HL-60 (cell line): ENCODE results near the gene SP7.

Experiments
- DNase-seq, 2 experiments: peaks; one replicate each; pipeline ENCODE4 v3.0.0-alpha.2; 2010 to 2020; ENCODE audit warnings: low read depth in 1 of 2, low spot score in 1 of 2
- H3K27ac ChIP-seq: fragments of 250-450 bp; sonication (Bioruptor Pico); replicated peaks from 2 replicates; pipeline ENCODE4 v1.5.1; 2020; ENCODE audit warnings: mild to moderate bottlenecking, moderate library complexity
- H3K27me3 ChIP-seq: fragments of 250-450 bp; sonication (Bioruptor Pico); 2 replicates; pipeline ENCODE4 v1.5.1; 2021; ENCODE audit warnings: mild to moderate bottlenecking, moderate library complexity; ENCODE audit not compliant: insufficient read depth, poor library complexity, severe bottlenecking
- H3K4me3 ChIP-seq: replicated peaks from 2 replicates; pipeline ENCODE4 v1.5.1; 2011; ENCODE audit warnings: mild to moderate bottlenecking, control low read depth, low read length; ENCODE audit not compliant: insufficient read depth
- GABPA ChIP-seq: IDR thresholded peaks from 2 replicates; pipeline ENCODE4 v1.6.1; 2012; ENCODE audit warnings: low read depth
- POLR2AphosphoS5 ChIP-seq: IDR thresholded peaks from 2 replicates; pipeline ENCODE4 v1.6.1; 2012; ENCODE audit warnings: low read depth
- REST ChIP-seq: IDR thresholded peaks from 2 replicates; pipeline ENCODE4 v1.6.1; 2012; ENCODE audit warnings: low read depth; ENCODE audit not compliant: insufficient replicate concordance
- SPI1 ChIP-seq: IDR thresholded peaks from 2 replicates; pipeline ENCODE4 v1.6.1; 2012; ENCODE audit warnings: low read depth, mild to moderate bottlenecking, borderline replicate concordance
- TF ChIP-seq, protein P1 (sequence below): IDR thresholded peaks from one replicate; pipeline ENCODE4 v1.5.1; 2011; ENCODE audit warnings: low read length, control low read depth, inconsistent platforms; ENCODE audit not compliant: insufficient read depth

Gene SP7

DNA sequence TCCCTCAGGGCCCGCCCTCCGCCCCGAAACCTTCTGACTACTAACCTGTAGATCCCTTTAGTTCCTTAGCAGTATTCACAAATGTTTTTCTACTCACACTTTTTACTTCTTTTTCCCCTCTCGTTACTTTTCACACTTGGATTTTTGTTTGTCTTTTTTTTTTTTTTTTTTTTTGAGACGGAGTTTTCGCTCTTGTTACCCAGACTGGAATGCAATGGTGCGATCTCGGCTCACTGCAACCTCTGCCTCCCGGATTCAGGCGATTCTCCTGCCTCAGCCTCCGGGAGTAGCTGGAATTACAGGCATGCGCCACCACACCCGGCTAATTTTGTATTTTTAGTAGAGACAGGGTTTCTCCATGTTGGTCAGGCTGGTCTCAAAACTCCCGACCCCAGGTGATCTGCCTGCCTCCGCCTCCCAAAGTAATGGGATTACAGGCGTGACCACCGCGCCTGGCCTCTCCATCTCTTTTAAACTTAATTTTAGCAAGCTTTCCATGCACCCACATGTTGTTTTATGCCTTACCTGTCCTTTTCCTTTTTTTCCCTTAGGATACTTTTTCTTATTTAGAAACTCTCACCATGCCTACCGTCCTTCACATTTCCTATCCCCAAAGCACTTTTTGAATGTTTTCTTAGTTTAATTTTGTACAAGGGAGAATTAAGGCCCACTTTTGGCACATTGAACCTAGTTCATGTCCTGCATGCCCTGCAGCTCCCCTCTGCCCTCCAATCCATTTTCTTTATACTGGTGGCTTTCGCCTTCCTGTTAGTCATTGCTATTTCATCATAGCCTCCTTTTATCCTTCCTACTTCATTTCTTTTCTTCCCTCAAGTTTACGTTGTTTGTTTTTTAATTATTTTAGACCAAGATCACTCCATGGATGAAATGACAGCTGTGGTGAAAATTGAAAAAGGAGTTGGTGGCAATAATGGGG, 44.9 kb upstream of the SP7 start:
- Histone ChIP-seq H3K27me3 (no peaks in the 10 kb centered on the region), H3K27ac (peak overlapping the region; percentile 69), H3K4me3 (peak overlapping the region; percentile 54)
- TF ChIP-seq GABPA (no peak), POLR2AphosphoS5 (no peak), SPI1 (no peak), REST (no peak)
- TF ChIP-seq, protein P1, sequence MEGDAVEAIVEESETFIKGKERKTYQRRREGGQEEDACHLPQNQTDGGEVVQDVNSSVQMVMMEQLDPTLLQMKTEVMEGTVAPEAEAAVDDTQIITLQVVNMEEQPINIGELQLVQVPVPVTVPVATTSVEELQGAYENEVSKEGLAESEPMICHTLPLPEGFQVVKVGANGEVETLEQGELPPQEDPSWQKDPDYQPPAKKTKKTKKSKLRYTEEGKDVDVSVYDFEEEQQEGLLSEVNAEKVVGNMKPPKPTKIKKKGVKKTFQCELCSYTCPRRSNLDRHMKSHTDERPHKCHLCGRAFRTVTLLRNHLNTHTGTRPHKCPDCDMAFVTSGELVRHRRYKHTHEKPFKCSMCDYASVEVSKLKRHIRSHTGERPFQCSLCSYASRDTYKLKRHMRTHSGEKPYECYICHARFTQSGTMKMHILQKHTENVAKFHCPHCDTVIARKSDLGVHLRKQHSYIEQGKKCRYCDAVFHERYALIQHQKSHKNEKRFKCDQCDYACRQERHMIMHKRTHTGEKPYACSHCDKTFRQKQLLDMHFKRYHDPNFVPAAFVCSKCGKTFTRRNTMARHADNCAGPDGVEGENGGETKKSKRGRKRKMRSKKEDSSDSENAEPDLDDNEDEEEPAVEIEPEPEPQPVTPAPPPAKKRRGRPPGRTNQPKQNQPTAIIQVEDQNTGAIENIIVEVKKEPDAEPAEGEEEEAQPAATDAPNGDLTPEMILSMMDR = no peak
- peak; percentile 42 to 75 for DNase-seq

DNA sequence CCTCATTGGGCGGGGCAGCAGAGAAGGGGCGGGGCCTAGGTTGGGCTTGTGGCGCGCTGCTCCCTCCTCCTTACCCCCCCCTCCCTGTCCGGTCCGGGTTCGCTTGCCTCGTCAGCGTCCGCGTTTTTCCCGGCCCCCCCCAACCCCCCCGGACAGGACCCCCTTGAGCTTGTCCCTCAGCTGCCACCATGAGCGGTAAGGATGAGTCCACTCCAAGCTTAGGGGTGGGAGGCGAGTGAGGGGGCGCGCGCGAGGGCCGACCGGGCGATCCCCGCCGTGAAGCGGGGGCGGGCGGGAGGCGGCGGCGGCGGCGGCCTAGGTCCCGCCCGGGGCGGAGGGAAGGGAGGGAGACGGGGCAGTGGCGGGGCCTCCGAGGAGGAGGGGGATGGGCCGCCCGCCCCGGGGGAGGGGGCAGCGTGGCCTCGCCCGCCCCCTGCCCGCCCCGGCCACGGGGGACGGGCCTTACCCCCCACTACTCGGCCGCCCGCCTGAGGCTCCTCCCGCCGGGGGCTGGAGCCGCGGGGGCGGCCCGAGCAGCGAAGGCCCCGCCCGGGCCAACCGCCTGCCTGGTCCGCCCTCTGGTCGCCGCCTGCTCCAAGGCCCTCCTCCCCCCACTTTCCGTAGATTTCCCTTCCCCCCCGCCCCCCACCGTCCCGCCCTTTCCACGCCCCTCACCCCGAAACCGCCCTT, 44.1 kb upstream of the SP7 start, which contains the start of gene SP1:
TSS of gene SP1 (plus strand) at position 73 of the 690 bp plus-strand sequence. CDS start at position 189, 116 bp downstream.
- Histone ChIP-seq H3K27ac (peak within 1 kb of the TSS; percentile 97), H3K27me3 (no peaks in the 10 kb centered on the region), H3K4me3 (peak within 1 kb of the TSS; percentile 54)
- TF ChIP-seq POLR2AphosphoS5 (peak; percentile 43; the same call in 1 of the 2 replicates), GABPA (no peak), REST (no peak)
- TF ChIP-seq, protein P1 = no peak
- peak; percentile 84 to 88 for DNase-seq

DNA sequence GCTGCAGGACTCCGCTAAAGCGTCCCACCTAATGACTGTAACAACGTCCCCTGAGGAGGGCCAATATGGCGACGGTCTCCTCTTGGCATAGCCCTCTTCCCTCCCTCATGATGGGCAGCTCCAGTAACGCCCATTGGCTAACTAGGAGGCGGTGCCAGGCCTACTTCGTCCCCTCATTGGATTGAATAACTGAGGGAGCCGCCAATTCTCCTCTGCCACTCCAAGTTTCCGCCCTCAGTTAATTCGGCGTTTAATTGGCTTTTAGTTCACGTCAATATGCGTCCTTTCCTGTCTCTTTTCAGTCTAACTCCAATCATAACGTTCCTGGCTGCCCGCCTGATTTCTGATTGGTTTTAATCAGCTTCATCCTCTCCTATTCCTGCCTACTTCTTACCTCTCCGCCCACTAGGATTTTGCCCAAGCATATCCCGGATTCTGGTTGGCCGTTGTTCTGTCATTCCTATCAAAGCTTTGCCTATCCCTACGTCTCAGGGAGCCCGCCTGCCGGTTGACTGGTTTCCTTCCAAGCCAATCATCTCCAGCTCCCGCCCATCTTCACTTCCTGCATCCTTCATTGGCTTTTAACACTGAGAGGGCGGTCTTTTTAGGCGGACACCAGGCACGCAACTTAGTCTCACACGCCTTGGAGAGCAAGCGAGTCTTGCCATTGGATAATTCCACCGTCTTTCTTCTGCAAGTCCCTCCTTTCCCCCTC, 43.4 kb upstream of the SP7 start:
- TF ChIP-seq REST (no peak), POLR2AphosphoS5 (peak; percentile 98), GABPA (peak; percentile 65), SPI1 (0 out of 2 replicates have a peak, but pooled peaks have one; percentile 11)
- TF ChIP-seq, protein P1 = no peak
- Histone ChIP-seq H3K4me3 (peak overlapping the region; percentile 37), H3K27me3 (no peaks in the 10 kb centered on the region), H3K27ac (peak overlapping the region; percentile 97)
- peak; percentile 100 for DNase-seq
